GM21526 (cell line): ENCODE results near the gene PFN2.

ENCODE experiments used
- ATAC-seq: cut with Tn5 transposase; IDR thresholded peaks from one replicate; pipeline ENCODE4 v1.9.1; 2021; ENCODE audit warnings: moderate library complexity; ENCODE audit not compliant: unreplicated experiment, low FRiP score

Gene PFN2

GRCh38 chr3:149933008-149933407, 37.7 kb downstream of the PFN2 start:
- ATAC-seq, result no peak

GRCh38 chr3:149920119-149920518, 50.6 kb downstream of the PFN2 start:
- no peak for ATAC-seq

- ATAC-seq, result no peak
Observed at GRCh38 chr3:149919509-149919908, 51.2 kb downstream of the PFN2 start.

- no peak for ATAC-seq
Observed at GRCh38 chr3:149917124-149917667, 53.5 kb downstream of the PFN2 start.
